ENCODE results near the gene MPDU1. TPM values are rescaled to one million over a fixed set of nuclear protein-coding genes. Genes with fewer than 3 reads are reported as not detected.
A peak's percentile ranks its signal among the peaks of the same experiment; 100 is the strongest.

Gene MPDU1
- total RNA-seq, 1 experiment from 2014 or later = 57.0 TPM

DNA sequence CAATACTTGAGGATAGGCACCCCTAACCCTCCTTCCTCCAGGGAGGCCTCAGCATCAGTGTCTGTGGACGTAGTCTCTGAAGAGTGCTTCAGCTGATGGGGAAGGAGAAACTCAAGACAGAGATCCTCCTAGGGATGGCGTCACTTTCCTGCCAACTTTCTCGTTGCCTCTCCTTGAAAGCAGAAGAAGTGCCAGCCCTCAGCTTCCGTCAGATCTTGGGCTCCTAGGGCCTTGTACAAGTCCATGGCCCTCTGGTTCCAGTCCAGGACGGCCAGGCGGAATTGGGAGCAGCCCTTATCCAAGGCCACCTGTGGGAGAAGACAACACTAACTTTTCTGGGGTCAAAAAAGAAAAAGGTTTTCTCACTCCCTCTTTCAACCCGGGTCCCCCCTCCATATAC is 42.7 kb downstream of the MPDU1 start:
- Mint-ChIP-seq H3K27me3 (ENCODE audit: low read depth) (no peaks in the 10 kb centered on the region), H3K36me3 (peaks cover 4% of the 10 kb centered on the region), H3K4me1 (peaks cover 9% of the 10 kb centered on the region), H3K27ac (no peak overlapping the region), H3K9me3 (no peaks in the 10 kb centered on the region), H3K4me3 (peak overlapping the region; percentile 85)
- DNase-seq (ENCODE audit: low spot score) (no peak), ATAC-seq (no peak)
- ChIA-PET CTCF (interaction anchor here (2.1 to 3.0 kb wide), 6 partner anchors 10 to 61 kb away, joined by 8 to 41 read pairs (median 28); partner anchors contain the start of genes FXR2, SOX15, TP53 and WRAP53), POLR2A (interaction anchor here (1.0 to 3.1 kb wide), 3 partner anchors 30 to 147 kb away, joined by 3 to 40 read pairs (median 20); partner anchors contain the start of genes TP53 and WRAP53)
- TF ChIP-seq, protein P1, sequence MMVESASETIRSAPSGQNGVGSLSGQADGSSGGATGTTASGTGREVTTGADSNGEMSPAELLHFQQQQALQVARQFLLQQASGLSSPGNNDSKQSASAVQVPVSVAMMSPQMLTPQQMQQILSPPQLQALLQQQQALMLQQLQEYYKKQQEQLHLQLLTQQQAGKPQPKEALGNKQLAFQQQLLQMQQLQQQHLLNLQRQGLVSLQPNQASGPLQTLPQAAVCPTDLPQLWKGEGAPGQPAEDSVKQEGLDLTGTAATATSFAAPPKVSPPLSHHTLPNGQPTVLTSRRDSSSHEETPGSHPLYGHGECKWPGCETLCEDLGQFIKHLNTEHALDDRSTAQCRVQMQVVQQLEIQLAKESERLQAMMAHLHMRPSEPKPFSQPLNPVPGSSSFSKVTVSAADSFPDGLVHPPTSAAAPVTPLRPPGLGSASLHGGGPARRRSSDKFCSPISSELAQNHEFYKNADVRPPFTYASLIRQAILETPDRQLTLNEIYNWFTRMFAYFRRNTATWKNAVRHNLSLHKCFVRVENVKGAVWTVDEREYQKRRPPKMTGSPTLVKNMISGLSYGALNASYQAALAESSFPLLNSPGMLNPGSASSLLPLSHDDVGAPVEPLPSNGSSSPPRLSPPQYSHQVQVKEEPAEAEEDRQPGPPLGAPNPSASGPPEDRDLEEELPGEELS (CRISPR knock-in tag; IDR thresholded peaks at IDR 0.05) = no peak
- TF ChIP-seq, protein P2, sequence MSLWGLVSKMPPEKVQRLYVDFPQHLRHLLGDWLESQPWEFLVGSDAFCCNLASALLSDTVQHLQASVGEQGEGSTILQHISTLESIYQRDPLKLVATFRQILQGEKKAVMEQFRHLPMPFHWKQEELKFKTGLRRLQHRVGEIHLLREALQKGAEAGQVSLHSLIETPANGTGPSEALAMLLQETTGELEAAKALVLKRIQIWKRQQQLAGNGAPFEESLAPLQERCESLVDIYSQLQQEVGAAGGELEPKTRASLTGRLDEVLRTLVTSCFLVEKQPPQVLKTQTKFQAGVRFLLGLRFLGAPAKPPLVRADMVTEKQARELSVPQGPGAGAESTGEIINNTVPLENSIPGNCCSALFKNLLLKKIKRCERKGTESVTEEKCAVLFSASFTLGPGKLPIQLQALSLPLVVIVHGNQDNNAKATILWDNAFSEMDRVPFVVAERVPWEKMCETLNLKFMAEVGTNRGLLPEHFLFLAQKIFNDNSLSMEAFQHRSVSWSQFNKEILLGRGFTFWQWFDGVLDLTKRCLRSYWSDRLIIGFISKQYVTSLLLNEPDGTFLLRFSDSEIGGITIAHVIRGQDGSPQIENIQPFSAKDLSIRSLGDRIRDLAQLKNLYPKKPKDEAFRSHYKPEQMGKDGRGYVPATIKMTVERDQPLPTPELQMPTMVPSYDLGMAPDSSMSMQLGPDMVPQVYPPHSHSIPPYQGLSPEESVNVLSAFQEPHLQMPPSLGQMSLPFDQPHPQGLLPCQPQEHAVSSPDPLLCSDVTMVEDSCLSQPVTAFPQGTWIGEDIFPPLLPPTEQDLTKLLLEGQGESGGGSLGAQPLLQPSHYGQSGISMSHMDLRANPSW (CRISPR knock-in tag; conservative IDR thresholded peaks at IDR 0.05; ENCODE audit: low read depth) = no peak
- TF ChIP-seq RELA (CRISPR knock-in tag; IDR thresholded peaks at IDR 0.05; ENCODE audit: borderline replicate concordance) (no peak), MXD4 (CRISPR knock-in tag; IDR thresholded peaks at IDR 0.05; ENCODE audit: borderline replicate concordance) (no peak), ZNF232 (CRISPR knock-in tag; IDR thresholded peaks at IDR 0.05) (no peak), SMAD4 (CRISPR knock-in tag; IDR thresholded peaks at IDR 0.05) (no peak), ZNF263 (CRISPR knock-in tag; IDR thresholded peaks at IDR 0.05; ENCODE audit: low read depth) (no peak), ZBTB21 (CRISPR knock-in tag; IDR thresholded peaks at IDR 0.05; ENCODE audit: borderline replicate concordance) (no peak), ZNF671 (CRISPR knock-in tag; IDR thresholded peaks at IDR 0.05) (no peak), ATF1 (CRISPR knock-in tag; IDR thresholded peaks at IDR 0.05) (no peak), ZNF416 (CRISPR knock-in tag; IDR thresholded peaks at IDR 0.05) (no peak), NFE2L1 (CRISPR knock-in tag; IDR thresholded peaks at IDR 0.05) (no peak), CREM (CRISPR knock-in tag; IDR thresholded peaks at IDR 0.05) (no peak), HMGA2 (CRISPR knock-in tag; IDR thresholded peaks at IDR 0.05) (no peak)
- TF ChIP-seq, protein P3, sequence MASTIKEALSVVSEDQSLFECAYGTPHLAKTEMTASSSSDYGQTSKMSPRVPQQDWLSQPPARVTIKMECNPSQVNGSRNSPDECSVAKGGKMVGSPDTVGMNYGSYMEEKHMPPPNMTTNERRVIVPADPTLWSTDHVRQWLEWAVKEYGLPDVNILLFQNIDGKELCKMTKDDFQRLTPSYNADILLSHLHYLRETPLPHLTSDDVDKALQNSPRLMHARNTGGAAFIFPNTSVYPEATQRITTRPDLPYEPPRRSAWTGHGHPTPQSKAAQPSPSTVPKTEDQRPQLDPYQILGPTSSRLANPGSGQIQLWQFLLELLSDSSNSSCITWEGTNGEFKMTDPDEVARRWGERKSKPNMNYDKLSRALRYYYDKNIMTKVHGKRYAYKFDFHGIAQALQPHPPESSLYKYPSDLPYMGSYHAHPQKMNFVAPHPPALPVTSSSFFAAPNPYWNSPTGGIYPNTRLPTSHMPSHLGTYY (CRISPR knock-in tag; IDR thresholded peaks at IDR 0.05) = no peak
- TF ChIP-seq, protein P4, sequence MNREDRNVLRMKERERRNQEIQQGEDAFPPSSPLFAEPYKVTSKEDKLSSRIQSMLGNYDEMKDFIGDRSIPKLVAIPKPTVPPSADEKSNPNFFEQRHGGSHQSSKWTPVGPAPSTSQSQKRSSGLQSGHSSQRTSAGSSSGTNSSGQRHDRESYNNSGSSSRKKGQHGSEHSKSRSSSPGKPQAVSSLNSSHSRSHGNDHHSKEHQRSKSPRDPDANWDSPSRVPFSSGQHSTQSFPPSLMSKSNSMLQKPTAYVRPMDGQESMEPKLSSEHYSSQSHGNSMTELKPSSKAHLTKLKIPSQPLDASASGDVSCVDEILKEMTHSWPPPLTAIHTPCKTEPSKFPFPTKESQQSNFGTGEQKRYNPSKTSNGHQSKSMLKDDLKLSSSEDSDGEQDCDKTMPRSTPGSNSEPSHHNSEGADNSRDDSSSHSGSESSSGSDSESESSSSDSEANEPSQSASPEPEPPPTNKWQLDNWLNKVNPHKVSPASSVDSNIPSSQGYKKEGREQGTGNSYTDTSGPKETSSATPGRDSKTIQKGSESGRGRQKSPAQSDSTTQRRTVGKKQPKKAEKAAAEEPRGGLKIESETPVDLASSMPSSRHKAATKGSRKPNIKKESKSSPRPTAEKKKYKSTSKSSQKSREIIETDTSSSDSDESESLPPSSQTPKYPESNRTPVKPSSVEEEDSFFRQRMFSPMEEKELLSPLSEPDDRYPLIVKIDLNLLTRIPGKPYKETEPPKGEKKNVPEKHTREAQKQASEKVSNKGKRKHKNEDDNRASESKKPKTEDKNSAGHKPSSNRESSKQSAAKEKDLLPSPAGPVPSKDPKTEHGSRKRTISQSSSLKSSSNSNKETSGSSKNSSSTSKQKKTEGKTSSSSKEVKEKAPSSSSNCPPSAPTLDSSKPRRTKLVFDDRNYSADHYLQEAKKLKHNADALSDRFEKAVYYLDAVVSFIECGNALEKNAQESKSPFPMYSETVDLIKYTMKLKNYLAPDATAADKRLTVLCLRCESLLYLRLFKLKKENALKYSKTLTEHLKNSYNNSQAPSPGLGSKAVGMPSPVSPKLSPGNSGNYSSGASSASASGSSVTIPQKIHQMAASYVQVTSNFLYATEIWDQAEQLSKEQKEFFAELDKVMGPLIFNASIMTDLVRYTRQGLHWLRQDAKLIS (CRISPR knock-in tag; IDR thresholded peaks at IDR 0.05; ENCODE audit: borderline replicate concordance) = no peak
- TF ChIP-seq, protein P5, sequence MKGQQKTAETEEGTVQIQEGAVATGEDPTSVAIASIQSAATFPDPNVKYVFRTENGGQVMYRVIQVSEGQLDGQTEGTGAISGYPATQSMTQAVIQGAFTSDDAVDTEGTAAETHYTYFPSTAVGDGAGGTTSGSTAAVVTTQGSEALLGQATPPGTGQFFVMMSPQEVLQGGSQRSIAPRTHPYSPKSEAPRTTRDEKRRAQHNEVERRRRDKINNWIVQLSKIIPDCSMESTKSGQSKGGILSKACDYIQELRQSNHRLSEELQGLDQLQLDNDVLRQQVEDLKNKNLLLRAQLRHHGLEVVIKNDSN (CRISPR knock-in tag; IDR thresholded peaks at IDR 0.05) = no peak
- TF ChIP-seq, protein P6, sequence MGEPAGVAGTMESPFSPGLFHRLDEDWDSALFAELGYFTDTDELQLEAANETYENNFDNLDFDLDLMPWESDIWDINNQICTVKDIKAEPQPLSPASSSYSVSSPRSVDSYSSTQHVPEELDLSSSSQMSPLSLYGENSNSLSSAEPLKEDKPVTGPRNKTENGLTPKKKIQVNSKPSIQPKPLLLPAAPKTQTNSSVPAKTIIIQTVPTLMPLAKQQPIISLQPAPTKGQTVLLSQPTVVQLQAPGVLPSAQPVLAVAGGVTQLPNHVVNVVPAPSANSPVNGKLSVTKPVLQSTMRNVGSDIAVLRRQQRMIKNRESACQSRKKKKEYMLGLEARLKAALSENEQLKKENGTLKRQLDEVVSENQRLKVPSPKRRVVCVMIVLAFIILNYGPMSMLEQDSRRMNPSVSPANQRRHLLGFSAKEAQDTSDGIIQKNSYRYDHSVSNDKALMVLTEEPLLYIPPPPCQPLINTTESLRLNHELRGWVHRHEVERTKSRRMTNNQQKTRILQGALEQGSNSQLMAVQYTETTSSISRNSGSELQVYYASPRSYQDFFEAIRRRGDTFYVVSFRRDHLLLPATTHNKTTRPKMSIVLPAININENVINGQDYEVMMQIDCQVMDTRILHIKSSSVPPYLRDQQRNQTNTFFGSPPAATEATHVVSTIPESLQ (CRISPR knock-in tag; IDR thresholded peaks at IDR 0.05) = no peak
- TF ChIP-seq, protein P7, sequence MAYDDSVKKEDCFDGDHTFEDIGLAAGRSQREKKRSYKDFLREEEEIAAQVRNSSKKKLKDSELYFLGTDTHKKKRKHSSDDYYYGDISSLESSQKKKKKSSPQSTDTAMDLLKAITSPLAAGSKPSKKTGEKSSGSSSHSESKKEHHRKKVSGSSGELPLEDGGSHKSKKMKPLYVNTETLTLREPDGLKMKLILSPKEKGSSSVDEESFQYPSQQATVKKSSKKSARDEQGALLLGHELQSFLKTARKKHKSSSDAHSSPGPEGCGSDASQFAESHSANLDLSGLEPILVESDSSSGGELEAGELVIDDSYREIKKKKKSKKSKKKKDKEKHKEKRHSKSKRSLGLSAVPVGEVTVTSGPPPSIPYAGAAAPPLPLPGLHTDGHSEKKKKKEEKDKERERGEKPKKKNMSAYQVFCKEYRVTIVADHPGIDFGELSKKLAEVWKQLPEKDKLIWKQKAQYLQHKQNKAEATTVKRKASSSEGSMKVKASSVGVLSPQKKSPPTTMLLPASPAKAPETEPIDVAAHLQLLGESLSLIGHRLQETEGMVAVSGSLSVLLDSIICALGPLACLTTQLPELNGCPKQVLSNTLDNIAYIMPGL (CRISPR knock-in tag; IDR thresholded peaks at IDR 0.05) = no peak
- TF ChIP-seq, protein P8, sequence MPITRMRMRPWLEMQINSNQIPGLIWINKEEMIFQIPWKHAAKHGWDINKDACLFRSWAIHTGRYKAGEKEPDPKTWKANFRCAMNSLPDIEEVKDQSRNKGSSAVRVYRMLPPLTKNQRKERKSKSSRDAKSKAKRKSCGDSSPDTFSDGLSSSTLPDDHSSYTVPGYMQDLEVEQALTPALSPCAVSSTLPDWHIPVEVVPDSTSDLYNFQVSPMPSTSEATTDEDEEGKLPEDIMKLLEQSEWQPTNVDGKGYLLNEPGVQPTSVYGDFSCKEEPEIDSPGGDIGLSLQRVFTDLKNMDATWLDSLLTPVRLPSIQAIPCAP (CRISPR knock-in tag; IDR thresholded peaks at IDR 0.05) = no peak
